Liver (tissue), 9 donors: Measurements from ENCODE around the gene SPI1. TPM values are rescaled to one million over a fixed set of nuclear protein-coding genes. Genes with fewer than 3 reads are reported as not detected.

Experiments used
- DNase-seq: peaks from one replicate; pipeline ENCODE4 v3.0.0-alpha.2; 2017; ENCODE audit warnings: low spot score
- H3K27ac ChIP-seq, 2 donors: one replicate each; pipeline ENCODE4 v1.7.0; 2013; ENCODE audit warnings: inconsistent platforms in 2 of 2, low read length in 2 of 2, control low read depth in 1 of 2, low read depth in 1 of 2, mild to moderate bottlenecking in 1 of 2
- H3K27me3 ChIP-seq, 4 donors: one replicate each; pipeline versions ENCODE4 v1.6.1 to v1.7.0; 2013; ENCODE audit warnings: low read length in 3 of 4, inconsistent platforms in 1 of 4, mild to moderate bottlenecking in 1 of 4, moderate library complexity in 1 of 4; ENCODE audit not compliant: control insufficient read depth in 4 of 4, insufficient read depth in 4 of 4
- H3K36me3 ChIP-seq, 4 donors: one replicate each; pipeline versions ENCODE4 v1.6.1 to v1.7.0; 2013; ENCODE audit warnings: low read length in 3 of 4, mild to moderate bottlenecking in 3 of 4, low read depth in 1 of 4, moderate library complexity in 1 of 4; ENCODE audit not compliant: control insufficient read depth in 4 of 4, insufficient read depth in 3 of 4
- H3K4me1 ChIP-seq, 4 donors: one replicate each; pipeline versions ENCODE4 v1.6.1 to v1.7.0; 2013; ENCODE audit warnings: low read length in 3 of 4, mild to moderate bottlenecking in 3 of 4, moderate library complexity in 1 of 4; ENCODE audit not compliant: control insufficient read depth in 4 of 4, insufficient read depth in 4 of 4
- H3K4me3 ChIP-seq, 3 donors: one replicate each; pipeline versions ENCODE4 v1.6.1 to v1.7.0; 2013; ENCODE audit warnings: low read length in 3 of 3, control low read depth in 1 of 3, low read depth in 1 of 3, mild to moderate bottlenecking in 1 of 3
- H3K9ac ChIP-seq, 2 donors: one replicate each; pipeline ENCODE4 v1.7.0; 2013; ENCODE audit warnings: low read length in 2 of 2, mild to moderate bottlenecking in 2 of 2, moderate library complexity in 2 of 2, control low read depth in 1 of 2, low read depth in 1 of 2
- H3K9me3 ChIP-seq, 4 donors: one replicate each; pipeline versions ENCODE4 v1.6.1 to v1.7.0; 2013; ENCODE audit warnings: low read length in 3 of 4; ENCODE audit not compliant: control insufficient read depth in 4 of 4
- ATF3 ChIP-seq: IDR thresholded peaks from 2 replicates; pipeline ENCODE4 v1.6.1; 2016; ENCODE audit warnings: antibody characterized with exemption
- CTCF ChIP-seq: fragments of 150-350 bp; IDR thresholded peaks from 2 replicates; pipeline ENCODE4 v1.5.1; 2017; ENCODE audit warnings: improper control_type of control experiment, low read depth, low read length; ENCODE audit not compliant: missing input control
- EGR1 ChIP-seq, 2 donors: IDR thresholded peaks; 2 replicates each; pipeline ENCODE4 v1.6.1; 2016 to 2018; ENCODE audit warnings: antibody characterized with exemption in 2 of 2, low read depth in 2 of 2
- FOXA1 ChIP-seq: IDR thresholded peaks from 2 replicates; pipeline ENCODE4 v1.6.1; 2016; ENCODE audit warnings: antibody characterized with exemption
- FOXA2 ChIP-seq: IDR thresholded peaks from 2 replicates; pipeline ENCODE4 v1.6.1; 2016; ENCODE audit warnings: antibody characterized with exemption
- GABPA ChIP-seq, 2 donors: IDR thresholded peaks in 1 of 2; conservative IDR thresholded peaks in 1 of 2; 2 replicates each; pipeline ENCODE4 v1.6.1; 2016; ENCODE audit warnings: antibody characterized with exemption in 2 of 2, mild to moderate bottlenecking in 1 of 2, moderate library complexity in 1 of 2
- HNF4A ChIP-seq, 2 donors: conservative IDR thresholded peaks; 2 replicates each; pipeline ENCODE4 v1.6.1; 2016; ENCODE audit warnings: antibody characterized with exemption in 2 of 2, mild to moderate bottlenecking in 2 of 2
- HNF4G ChIP-seq: IDR thresholded peaks from 2 replicates; pipeline ENCODE4 v1.6.1; 2016; ENCODE audit warnings: antibody characterized with exemption
- JUND ChIP-seq, 2 donors: IDR thresholded peaks; 2 replicates each; pipeline ENCODE4 v1.6.1; 2016; ENCODE audit warnings: antibody characterized with exemption in 2 of 2
- MAX ChIP-seq: IDR thresholded peaks from 2 replicates; pipeline ENCODE4 v1.6.1; 2016; ENCODE audit warnings: antibody characterized with exemption
- NR2F2 ChIP-seq: IDR thresholded peaks from 2 replicates; pipeline ENCODE4 v1.6.1; 2016; ENCODE audit warnings: antibody characterized with exemption
- RAD21 ChIP-seq, 2 donors: IDR thresholded peaks; 2 replicates each; pipeline ENCODE4 v1.6.1; 2016; ENCODE audit warnings: antibody characterized with exemption in 2 of 2, mild to moderate bottlenecking in 2 of 2
- REST ChIP-seq: IDR thresholded peaks from 2 replicates; pipeline ENCODE4 v1.6.1; 2016; ENCODE audit warnings: antibody characterized with exemption, mild to moderate bottlenecking
- RXRA ChIP-seq, 2 donors: IDR thresholded peaks; 2 replicates each; pipeline ENCODE4 v1.6.1; 2017 to 2018; ENCODE audit warnings: antibody characterized with exemption in 2 of 2, mild to moderate bottlenecking in 1 of 2
- SP1 ChIP-seq: IDR thresholded peaks from 2 replicates; pipeline ENCODE4 v1.6.1; 2018; ENCODE audit warnings: antibody characterized with exemption, mild to moderate bottlenecking
- TAF1 ChIP-seq: conservative IDR thresholded peaks from 2 replicates; pipeline ENCODE4 v1.6.1; 2016; ENCODE audit warnings: antibody characterized with exemption, mild to moderate bottlenecking
- YY1 ChIP-seq: IDR thresholded peaks from 2 replicates; pipeline ENCODE4 v1.6.1; 2016; ENCODE audit warnings: antibody characterized with exemption, mild to moderate bottlenecking
- ZBTB33 ChIP-seq: IDR thresholded peaks from 2 replicates; pipeline ENCODE4 v1.6.1; 2016; ENCODE audit warnings: antibody characterized with exemption
- WGBS: extraction: QIAGEN DNeasy Blood & Tissue Kit; methylation state at CpG from one replicate; pipeline ENCODE4 v1.1.7; 2013; 5-methylcytosine and 5-hydroxymethylcytosine counted together
- polyA plus RNA-seq, 2 donors: library from polyadenylated mRNA; stranded (reverse) in 1 of 2; unstranded in 1 of 2; fragments of 200-250 nt in 1 of 2; fragments of >200 nt in 1 of 2; fragmentation: Nextera tagmentation in 1 of 2; extraction: Ambion mirVana in 1 of 2; gene quantifications; one replicate each; pipeline versions ENCODE4 v1.2.1 to v1.2.3, GENCODE V29; 2013 to 2015
- total RNA-seq, 2 donors: library from RNA; depleted of rRNA; stranded (reverse); fragments of >200 nt; gene quantifications; one replicate each; pipeline ENCODE4 v1.2.3, GENCODE V29; 2014
- donor health status: healthy.
- donor health status: healthy.
- donor health status: healthy.
- donor health status: healthy.
- donor health status: healthy.

Gene SPI1
- total and polyA plus RNA-seq, 4 donors: 2.3 to 14.4 (median 13.3) TPM

- 86% methylated on average over 9 of the region's 9 CpGs for WGBS
- no peak for DNase-seq
- no peak for TF ChIP-seq FOXA2
- peaks cover 0 to 6% (median 0%) of the 10 kb centered on the region in 4 donors for H3K4me1 ChIP-seq
- H3K9me3 ChIP-seq: no peaks in the 10 kb centered on the region
- no peaks in the 10 kb centered on the region for H3K27me3 ChIP-seq
- H3K4me3 ChIP-seq: no peak overlapping the region
- H3K36me3 ChIP-seq: no peaks in the 10 kb centered on the region
- no peak overlapping the region for H3K9ac ChIP-seq
- no peak overlapping the region for H3K27ac ChIP-seq
Observed at GRCh38 chr11:47356129-47356997, 22.0 kb downstream of the SPI1 start.

- peak; percentile 93 for TF ChIP-seq CTCF
- TF ChIP-seq MAX: no peak
- TF ChIP-seq ATF3: no peak
- peak in 1 of 2 donors; percentile 71 for TF ChIP-seq HNF4A (conservative IDR thresholded peaks at IDR 0.05)
- TF ChIP-seq JUND (IDR thresholded peaks at IDR 0.05): no peak
- peak; percentile 92 for TF ChIP-seq RAD21 (IDR thresholded peaks at IDR 0.05)
- no peak for TF ChIP-seq NR2F2
- TF ChIP-seq EGR1 (IDR thresholded peaks at IDR 0.05; ENCODE audit: low read depth in 2 of 2): no peak
- TF ChIP-seq YY1: no peak
- peak in 1 of 2 donors; percentile 83 for TF ChIP-seq RXRA (IDR thresholded peaks at IDR 0.05)
- TF ChIP-seq GABPA (IDR thresholded peaks at IDR 0.05 in 1 of 2, conservative IDR thresholded peaks at IDR 0.05 in 1 of 2): no peak
- TF ChIP-seq REST: no peak
- TF ChIP-seq FOXA1: no peak
- no peak for TF ChIP-seq SP1
- no peak for TF ChIP-seq TAF1
- no peak for TF ChIP-seq FOXA2
- TF ChIP-seq HNF4G: no peak
- TF ChIP-seq ZBTB33: no peak
- Histone ChIP-seq H3K27ac (no peak overlapping the region), H3K4me1 (peaks cover 0 to 6% (median 0%) of the 10 kb centered on the region in 4 donors), H3K4me3 (peak overlapping the region in 2 of 3 donors; percentile 29 to 65), H3K36me3 (no peaks in the 10 kb centered on the region), H3K9me3 (no peaks in the 10 kb centered on the region), H3K9ac (no peak overlapping the region), H3K27me3 (no peaks in the 10 kb centered on the region)
- peak; percentile 85 for DNase-seq
- 35% methylated on average over 47 of the region's 47 CpGs for WGBS
Observed at GRCh38 chr11:47355283-47356128, 22.8 kb downstream of the SPI1 start.
